GM19455 (cell line): ENCODE data around the gene ANO7.

Experiments
- ATAC-seq: cut with Tn5 transposase; IDR thresholded peaks from one replicate; pipeline ENCODE4 v1.9.1; 2021; ENCODE audit not compliant: unreplicated experiment

ANO7 gene

GRCh38 chr2:241157841-241158545 lies 30.5 kb upstream of the ANO7 start:
- no peak for ATAC-seq

DNA sequence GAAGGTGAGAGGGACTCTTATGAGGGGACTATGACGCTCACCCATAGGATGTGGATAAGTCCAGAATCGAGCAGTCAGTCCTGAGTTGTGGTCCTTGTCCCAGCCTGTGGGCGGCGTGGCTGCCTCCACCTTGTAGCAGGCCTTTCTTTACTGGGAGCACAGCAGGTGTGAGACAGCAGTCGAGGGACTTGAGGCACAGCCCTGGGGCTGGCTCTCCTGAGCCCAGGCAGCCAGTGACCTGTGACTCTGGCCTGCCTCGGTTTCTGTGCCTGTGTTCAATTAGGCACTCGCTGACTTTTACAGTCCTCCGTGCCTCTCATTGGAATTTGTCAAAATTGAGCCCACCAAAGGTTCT lies 30.0 kb upstream of the ANO7 start:
- ATAC-seq = no peak

- no peak for ATAC-seq
These were observed 29.4 kb upstream of the ANO7 start for GRCh38 chr2:241159116-241159515.

DNA sequence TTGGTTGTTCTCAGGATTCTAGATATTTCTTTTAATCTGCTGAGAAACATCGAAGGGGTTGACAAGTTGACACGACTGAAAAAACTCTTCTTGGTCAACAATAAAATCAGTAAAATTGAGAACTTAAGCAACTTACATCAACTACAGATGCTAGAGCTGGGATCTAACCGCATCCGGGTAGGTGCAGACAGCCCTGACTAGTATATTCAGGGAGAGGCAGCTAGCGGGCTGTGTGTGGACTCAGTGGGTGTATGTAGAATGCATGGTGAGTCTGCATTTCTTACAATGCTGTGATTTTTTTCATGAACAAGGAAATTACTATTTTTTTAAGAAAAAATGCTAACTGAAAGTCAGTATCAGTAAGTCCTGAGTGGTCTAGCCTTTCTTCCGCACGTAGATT lies 28.2 kb upstream of the ANO7 start:
- ATAC-seq = no peak

- no peak for ATAC-seq
These were observed 26.7 kb upstream of the ANO7 start for GRCh38 chr2:241161646-241162281.

GRCh38 chr2:241163601-241164118 lies 24.8 kb upstream of the ANO7 start:
- no peak for ATAC-seq

GRCh38 chr2:241168366-241168765 lies 20.1 kb upstream of the ANO7 start:
- ATAC-seq = no peak

DNA sequence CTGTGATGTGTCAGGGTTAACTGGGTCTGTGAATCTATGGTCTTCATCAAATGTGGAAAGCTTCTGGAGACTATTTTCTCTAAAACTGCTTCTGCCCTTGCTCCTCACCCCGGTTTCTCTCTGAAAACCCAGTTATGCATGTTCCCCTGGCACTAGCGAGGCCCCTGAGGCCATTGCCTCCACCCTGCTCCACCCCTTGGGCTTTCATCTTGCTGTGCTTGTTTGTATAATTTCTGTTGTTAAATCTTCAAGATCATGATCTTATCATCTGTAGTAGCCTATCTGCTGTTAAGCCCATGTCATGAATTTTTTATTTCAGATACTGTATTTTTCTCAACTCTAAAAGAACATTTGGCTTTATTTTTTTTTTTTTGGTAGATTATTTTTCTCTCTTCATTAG lies 14.9 kb upstream of the ANO7 start:
- ATAC-seq = no peak

GRCh38 chr2:241177526-241178334 lies 10.7 kb upstream of the ANO7 start:
- ATAC-seq = no peak

DNA sequence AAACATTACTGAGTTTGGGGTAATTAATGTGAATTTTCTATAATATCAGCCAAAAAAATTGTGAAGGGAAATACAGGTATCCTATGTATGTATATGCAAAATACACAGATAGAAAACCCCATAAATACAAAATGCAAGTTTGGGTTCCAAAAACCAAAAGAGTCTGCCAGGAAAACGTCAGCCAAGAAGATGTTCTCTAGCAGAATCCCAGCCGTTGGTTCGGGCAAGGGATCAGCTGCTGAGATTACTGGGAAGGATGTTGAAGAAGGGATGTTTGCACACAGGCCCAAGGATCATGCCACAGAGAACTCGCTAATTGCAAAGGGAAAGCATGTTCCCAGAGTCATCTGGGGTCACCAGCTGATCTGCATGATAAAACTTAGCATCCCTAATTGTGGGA lies 9.5 kb upstream of the ANO7 start:
- ATAC-seq = no peak

DNA sequence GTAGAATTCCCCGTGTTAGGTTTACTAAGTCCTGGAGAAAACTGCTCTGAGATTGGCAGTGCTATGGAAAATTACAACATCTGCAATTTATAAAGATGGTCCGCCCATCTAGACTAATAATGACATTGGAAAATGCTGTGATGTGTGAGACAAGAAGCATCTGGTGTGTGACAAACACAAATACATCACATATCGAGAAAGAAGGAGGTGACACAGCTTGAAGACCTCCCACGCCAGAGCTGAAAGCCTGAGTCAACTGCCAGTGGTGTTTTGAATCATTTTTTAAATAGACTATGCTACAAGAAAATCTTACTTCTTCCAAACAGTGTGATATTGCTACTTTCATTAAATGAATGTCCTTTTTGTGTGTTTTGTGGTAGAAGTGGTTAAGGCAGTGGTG lies 8.6 kb upstream of the ANO7 start:
- no peak for ATAC-seq

DNA sequence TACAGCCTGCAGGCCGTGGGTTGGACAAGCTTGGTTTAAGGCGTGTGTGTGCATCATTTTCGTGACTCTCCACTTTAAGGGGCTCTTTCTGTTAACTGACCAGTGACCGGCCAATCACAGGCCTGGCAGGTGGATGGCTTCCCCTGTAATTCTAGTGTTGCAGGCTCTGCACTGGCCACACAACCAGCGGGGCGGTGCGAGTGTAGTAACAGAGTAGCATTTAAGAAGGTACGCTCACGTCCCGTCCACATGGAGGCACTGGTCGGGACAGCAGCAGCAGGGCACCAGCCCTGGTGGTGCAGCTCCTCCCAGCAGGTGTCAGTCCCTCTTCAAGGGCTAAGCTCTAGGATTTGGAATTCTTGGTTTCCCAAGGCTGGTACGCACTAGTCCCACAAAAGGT lies 8.0 kb upstream of the ANO7 start:
- no peak for ATAC-seq

GRCh38 chr2:241182126-241182525 lies 6.4 kb upstream of the ANO7 start:
- no peak for ATAC-seq

DNA sequence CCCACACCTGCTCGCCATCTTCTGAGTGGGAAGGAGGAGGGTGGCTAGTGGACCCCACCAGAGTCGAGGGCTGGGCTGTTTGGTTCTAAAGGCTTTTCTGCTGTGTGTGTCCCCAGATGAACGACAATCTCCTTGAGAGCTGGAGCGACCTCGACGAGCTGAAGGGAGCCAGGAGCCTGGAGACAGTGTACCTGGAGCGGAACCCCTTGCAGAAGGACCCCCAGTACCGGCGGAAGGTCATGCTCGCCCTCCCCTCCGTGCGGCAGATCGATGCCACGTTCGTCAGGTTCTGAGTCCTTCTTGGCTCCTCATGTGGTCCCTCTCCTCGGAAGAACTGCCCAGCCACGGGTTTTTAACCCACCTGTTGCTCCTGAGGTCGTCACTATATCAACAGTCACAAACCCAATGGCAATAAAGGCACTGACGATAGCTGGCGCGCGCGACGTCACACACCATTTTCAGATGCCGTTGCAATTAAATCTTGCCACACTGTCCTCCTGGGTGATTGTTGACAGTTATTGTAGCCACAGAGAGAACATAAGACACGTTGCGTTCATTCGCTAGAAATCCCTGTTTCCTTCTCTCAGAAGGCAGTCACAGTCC lies 5.8 kb upstream of the ANO7 start:
- ATAC-seq = no peak

- no peak for ATAC-seq
These were observed 5.3 kb upstream of the ANO7 start for GRCh38 chr2:241183221-241183620.

GRCh38 chr2:241184901-241185300 lies 3.6 kb upstream of the ANO7 start:
- no peak for ATAC-seq

DNA sequence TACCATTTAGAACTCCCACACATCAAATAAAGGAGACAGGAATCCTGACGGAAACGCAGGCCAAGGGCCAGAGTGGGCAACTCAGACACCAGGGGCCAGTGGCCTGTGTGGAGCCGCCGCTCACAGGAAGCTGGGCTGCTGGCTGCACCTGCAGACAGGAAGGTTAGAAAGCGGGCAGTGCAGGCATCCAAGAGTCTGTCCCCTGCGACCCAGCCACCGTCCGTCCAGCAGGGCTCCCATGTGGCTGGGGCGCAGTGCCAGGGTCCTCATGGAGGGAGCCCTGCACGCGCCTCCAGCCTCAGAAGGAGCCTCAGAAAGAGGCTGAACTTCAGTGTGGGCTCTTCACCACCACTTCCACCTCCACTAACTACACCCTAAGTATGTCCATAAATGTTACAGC lies 2.5 kb upstream of the ANO7 start:
- no peak for ATAC-seq

DNA sequence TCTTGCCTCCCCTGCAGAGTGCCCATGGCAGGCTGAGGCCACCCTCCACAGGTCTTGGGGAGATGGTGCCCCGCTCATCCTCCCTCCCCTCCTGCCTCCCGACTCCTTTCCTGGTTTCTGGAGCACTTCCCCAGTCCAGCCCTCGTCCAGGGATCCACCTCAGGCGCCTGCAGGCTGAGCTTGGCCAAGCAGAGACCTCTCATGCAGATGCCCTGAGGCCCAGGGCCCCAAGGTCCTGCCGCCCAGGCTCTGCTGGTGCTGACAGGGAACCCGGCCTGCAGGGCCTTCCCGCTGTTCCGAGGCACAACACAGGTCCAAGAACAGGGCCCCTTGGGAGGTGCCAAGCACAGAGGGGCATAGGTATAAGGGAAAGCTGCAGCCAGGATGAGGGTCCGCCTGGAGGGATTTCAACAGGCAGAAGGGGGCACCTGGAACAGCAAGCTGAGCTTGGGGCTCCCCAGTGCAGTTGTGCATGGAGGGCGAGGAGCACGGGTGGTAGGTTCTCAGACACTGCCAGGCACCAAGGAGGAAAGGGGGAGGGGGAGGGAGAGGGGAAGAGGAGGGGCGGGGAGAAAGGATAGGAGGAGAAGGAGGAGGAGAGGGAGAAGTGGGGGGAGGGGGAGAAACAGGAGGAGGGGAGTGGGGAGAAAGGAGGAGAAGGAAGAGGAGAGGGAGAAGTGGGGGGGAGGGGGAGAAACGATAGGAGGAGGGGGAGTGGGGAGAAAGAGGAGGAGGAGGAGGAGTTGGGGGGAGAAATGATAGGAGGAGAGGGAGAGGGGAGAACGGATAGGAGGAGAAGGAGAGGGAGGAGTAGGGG lies 1.2 kb upstream of the ANO7 start:
- ATAC-seq = no peak

DNA sequence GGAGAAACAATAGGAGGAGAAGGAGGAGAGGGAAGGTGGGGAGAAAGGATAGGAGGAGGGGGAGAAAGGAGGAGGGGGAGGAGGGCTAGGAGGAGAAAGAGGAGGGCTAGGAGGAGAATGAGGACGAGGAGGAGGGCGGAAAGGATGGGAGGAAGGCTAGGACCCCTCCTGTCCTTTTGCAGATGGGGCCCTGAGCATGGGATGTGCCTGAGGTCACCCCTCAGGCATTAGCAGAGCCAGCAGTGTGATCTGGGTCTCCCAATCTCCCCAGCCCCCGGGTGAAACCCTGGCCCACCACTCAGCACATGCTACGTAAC lies 601 bp upstream of the ANO7 start:
- no peak for ATAC-seq

- ATAC-seq = no peak
These were observed 797 bp downstream of the ANO7 start for GRCh38 chr2:241189093-241189855.
